ENCODE results near the gene BIK.

BIK gene

GRCh38 chr22:43106302-43106701 lies 4.2 kb upstream of the BIK start:
- DNase-seq = no peak

GRCh38 chr22:43109511-43109910 lies 1.0 kb upstream of the BIK start:
- no peak for DNase-seq

- DNase-seq = no peak
Measured at GRCh38 chr22:43109921-43110443, 568 bp upstream of the BIK start.

GRCh38 chr22:43110927-43111623 lies 525 bp downstream of the BIK start:
- DNase-seq = peak; percentile 50

GRCh38 chr22:43113526-43114251 lies 3.1 kb downstream of the BIK start:
- DNase-seq = peak; percentile 81

- DNase-seq = peak; percentile 87
Measured at GRCh38 chr22:43114958-43115357, 4.4 kb downstream of the BIK start.

- DNase-seq = no peak
Measured at GRCh38 chr22:43116932-43117331, 6.4 kb downstream of the BIK start.

- DNase-seq = no peak
Measured at GRCh38 chr22:43118024-43118849, 7.7 kb downstream of the BIK start.

GRCh38 chr22:43118953-43119458 lies 8.5 kb downstream of the BIK start:
- DNase-seq = no peak

- no peak for DNase-seq
Measured at GRCh38 chr22:43126501-43127165, 16.1 kb downstream of the BIK start.

- no peak for DNase-seq
Measured at GRCh38 chr22:43127166-43127908, 16.8 kb downstream of the BIK start.

GRCh38 chr22:43128116-43128515 lies 17.6 kb downstream of the BIK start:
- DNase-seq = no peak

GRCh38 chr22:43128928-43129424 lies 18.4 kb downstream of the BIK start:
- DNase-seq = peak; percentile 68

GRCh38 chr22:43129426-43130425 lies 19.2 kb downstream of the BIK start:
- peak; percentile 21 for DNase-seq

- DNase-seq = no peak
Measured at GRCh38 chr22:43131773-43132501, 21.4 kb downstream of the BIK start.

GRCh38 chr22:43133401-43133800 lies 22.9 kb downstream of the BIK start:
- no peak for DNase-seq

GRCh38 chr22:43134553-43134952 lies 24.0 kb downstream of the BIK start:
- DNase-seq = no peak

GRCh38 chr22:43135565-43135964 lies 25.0 kb downstream of the BIK start:
- no peak for DNase-seq

GRCh38 chr22:43136255-43136654 lies 25.7 kb downstream of the BIK start:
- DNase-seq = no peak

GRCh38 chr22:43136801-43137200 lies 26.3 kb downstream of the BIK start:
- no peak for DNase-seq
